SK-MEL-5 (cell line): ENCODE data around the gene C1orf174. TPM values are rescaled to one million over a fixed set of nuclear protein-coding genes. Genes with fewer than 3 reads are reported as not detected.

ENCODE experiments used
- DNase-seq: peaks from one replicate; pipeline ENCODE4 v3.0.0-alpha.2; 2016; ENCODE audit warnings: low read depth, low spot score
- in situ Hi-C: cut with HindIII; loops from 2 replicates; pipeline ENCODE4 v1.10.0; 2016; ENCODE audit warnings: low sequenced_read_pairs, high pct_unique_total_duplicates, low pct_unique_long_range_greater_than_20kb
- total RNA-seq: library from RNA; depleted of rRNA; stranded (reverse); fragments of >200 nt; shearing (Covaris generic); gene quantifications from 2 replicates; pipeline ENCODE4 v1.2.3, GENCODE V29; 2014; rRNA removed

The C1orf174 gene
- total RNA-seq, 1 experiment from 2014 or later: 21.7 TPM

DNA sequence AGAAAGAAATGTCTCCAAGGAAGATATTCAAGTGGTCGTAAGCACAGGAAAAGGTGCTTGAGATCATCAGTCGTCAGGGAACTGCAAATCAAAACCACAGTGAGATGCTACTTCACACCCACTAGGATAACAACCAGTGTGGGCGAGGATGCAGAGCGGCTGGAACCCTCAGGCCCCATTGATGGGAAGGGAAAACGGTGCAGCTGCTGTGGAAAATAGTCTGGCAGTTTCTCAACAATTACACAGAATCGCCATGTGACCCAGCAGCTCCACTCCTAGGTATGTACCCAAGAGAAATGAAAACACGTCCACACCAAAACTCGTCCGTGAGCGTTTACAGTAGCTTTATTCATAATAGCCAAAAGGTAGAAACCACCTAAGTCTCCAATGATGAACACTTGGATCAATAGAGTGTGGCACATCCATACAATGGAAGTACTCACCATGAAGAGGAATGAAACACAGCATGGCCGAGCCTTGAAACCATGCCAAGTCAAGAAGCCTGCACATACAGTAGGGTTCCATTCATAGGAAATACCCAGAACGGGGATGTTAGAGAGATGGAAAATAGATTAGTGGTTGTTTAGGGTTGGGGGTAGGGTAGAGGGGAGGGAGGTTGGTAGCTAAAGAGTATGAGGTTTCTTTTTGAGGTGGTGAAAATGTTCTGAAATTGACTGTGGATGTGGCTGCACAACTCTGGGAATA lies 36.7 kb downstream of the C1orf174 start:
- in situ Hi-C loops: no loop called here
- peak; percentile 81 for DNase-seq

DNA sequence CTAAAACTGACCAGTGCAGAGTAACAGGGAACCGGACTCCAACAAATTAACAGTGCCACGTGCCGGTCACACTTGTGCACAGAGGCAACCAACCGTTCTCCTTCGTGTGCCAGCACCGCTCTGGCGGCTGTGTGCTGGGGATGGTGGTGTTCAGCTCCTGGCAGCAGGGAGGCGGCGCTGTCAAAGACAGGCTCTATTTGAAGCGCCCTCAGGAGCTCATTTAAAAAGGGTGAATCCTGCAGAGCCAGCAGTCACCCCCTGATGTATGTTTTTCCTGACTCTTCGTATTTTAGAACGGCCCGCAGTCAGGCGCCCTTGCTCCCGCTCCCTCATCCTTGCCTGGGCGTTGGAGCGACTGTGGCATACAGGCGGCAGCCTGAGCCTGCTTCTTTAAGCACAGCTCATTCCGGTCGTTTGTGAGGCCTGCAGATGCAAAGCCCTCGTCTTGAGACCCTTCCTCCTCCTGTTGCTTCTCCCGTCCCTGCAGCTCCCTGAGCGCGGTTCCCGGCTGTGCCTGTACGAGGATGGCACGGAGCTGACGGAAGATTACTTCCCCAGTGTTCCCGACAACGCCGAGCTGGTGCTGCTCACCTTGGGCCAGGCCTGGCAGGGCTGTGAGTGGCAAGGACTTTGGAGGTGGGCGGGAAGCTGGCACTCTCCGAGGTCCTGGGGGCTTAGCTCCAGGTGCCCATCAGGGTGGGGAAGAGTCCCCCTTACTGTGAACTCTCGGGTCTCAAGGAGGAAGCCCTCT lies 41.7 kb downstream of the C1orf174 start:
- in situ Hi-C loops: no loop called here
- peak; percentile 5 for DNase-seq

DNA sequence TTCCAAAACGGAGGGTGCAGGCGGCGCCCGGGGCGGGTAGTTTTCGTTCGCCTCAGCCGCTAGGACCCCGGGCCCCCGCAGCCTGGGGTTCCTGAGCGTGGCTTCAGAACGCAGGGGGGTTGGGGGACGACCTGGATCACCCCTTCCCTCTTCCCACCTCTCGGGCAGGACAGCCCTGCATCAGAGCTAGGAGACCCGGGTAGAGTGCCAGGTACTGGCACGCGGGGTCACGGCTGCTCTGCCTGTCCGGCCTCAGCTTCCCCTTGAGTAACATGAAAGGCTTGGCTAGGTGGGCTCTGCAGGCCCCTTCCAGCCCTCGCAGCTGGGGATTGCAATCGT lies 42.3 kb downstream of the C1orf174 start:
- no peak for DNase-seq
- in situ Hi-C loops: no loop called here

DNA sequence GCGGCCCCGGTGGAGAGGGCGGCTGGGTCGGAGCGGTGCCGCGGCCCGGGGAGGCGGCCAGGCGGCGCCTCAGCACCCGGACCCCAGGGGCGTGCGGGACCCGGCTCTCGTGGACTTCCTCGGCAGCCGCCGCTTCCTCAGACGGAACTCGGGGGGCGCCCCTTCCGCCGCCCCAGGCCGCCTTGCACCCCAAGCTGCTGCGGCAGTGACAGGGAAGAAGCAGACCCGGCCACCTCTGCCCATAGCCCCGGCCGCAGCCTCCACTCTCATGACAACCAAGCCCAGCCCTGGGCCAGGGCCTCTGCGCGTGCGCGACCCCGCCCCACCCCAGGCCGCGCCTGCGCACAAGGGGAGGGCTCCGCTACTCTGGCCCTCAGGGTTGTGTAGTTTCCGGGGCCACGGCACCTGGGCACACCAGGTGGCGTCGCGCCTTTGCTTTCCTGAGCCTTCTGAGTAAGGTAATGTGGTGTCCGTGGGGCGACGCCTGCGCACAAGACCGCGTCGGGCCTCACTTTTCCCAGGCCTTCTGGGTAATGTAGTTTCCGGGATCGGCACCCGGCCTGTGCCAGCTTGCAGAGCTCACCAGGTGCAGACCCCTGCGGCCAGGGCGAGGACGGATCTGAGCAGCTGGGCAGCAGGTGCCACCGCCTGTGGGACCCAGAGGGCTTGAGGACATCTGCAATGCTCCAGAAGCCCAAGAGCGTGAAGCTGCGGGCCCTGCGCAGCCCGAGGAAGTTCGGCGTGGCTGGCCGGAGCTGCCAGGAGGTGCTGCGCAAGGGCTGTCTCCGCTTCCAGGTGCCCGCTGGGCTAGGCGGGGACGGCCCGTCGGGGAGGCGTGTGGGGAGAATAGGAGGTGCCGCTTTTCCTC lies 42.9 kb downstream of the C1orf174 start, which contains the start of the genes CEP104 and DFFB:
Gene CEP104, minus strand, starts transcription at position 289 of the 868 bp plus-strand sequence. CDS start 4,804 bp downstream, outside the sequence.
Gene DFFB, plus strand, starts transcription at position 554 of the 868 bp plus-strand sequence. Its CDS starts 128 bp downstream, at position 682.
- in situ Hi-C loops: no loop called here
- DNase-seq: peak; percentile 91

DNA sequence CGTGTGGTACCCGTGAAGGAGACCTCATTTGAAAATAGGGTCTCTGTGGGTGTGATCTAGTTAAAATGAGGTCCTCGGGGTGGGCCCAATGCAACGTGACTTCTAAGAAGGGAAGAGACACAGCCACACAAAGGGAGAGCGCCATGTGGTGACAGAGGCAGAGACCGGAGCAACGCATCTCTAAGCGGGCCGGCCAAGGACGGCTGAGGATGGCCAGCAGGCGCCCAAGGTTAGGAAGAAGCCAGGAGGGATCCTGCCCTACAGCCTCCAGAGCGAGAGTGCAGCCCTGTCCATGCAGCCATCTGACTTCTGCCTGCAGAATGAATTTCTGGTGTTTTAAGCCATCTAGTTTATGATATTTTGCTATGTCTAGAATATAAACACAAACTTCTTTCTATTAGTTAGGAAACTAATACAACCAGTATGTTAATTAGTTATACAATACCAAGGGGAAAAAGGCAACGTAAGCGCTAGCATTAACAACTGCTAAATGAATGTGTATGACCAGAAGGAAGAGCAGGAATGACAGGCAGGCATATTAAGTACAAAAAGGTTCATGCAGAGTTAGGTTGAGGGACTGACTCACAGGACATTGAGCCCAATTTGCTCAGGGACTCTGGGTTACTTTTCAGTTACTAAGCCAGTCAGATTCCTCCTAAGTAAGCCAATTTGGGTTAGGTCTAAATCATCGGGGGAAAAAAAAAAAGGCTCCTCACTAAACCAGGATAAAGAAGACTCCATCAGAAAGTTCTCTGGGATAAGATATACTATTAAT lies 47.2 kb downstream of the C1orf174 start:
- no peak for DNase-seq
- in situ Hi-C loops: no loop called here

DNA sequence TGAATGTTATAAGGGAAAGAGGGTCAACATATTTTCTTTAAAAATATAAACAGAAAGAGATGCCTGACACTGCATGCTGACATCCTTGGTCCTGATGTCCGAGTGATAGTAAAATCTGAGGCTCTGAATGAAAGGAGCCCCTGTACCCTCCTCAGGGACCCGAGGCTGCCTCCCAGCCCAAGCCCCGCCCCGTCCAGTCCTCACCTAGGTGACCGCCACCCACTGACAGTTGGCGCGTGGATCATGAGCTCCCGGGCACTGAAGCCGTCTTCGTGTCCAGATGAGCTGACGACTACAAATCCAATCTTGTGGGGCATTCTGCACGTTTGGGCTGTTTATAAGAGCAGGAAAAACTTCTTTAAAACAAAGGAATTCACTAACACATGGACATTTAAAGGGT lies 48.0 kb downstream of the C1orf174 start:
- no peak for DNase-seq
- in situ Hi-C loops: no loop called here

DNA sequence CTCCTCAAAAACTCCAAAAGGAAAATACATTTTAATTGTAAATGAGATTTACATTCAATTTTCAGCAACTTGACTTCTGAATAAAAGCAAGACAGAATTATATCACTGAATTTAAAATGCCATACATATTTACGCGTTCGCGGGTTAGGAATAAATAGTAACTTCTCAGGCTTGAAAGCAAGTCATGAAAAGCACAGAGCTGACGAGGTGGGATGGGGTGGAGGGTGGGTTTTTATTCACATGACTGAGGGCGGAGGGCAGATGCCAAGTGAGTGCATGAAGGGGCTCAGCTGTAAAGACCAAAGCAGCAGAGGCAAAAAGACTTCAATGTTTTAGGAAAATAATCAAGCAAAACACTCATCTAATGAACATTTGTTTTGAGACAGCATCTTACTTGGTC lies 48.8 kb downstream of the C1orf174 start:
- in situ Hi-C loops: no loop called here
- DNase-seq: no peak

DNA sequence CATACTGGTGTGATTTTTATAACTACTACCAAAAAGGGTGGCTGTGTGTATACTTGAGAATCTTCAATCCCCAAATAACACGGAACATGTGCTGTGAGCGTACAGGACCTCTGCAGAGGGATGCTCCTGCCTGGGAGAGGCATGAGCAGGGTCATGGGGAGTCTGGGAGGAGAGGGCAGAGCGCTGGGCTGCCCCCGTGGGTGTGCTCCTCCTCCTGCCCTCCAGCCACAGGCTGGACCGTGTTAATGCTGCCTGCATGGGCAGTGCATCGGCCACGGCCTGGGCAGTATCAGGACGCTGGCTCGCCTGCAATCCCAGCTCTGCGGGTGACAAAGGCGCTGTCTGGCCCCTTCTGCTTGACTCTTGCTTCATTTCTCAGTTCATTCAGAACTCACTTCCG lies 49.2 kb downstream of the C1orf174 start:
- no peak for DNase-seq
- in situ Hi-C loops: no loop called here

DNA sequence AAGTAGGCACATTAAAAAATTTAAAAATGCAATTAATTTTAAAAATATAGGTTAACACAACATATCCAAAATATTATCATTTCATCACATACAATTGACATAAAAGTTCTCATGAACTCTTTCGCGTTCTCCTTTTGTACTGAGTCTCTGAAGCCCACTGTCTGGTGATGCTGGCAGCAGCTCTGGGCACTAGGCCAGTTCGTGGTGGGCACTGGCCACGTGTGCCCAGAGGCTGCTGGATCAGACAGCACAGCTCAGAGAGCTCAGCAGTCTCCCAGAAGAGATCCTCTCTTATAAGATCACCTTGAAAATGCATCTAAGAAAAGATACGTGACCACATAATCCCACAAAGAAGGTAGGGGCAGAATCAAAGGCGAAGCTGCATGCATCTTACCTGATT lies 53.0 kb downstream of the C1orf174 start:
- in situ Hi-C loops: no loop called here
- no peak for DNase-seq

DNA sequence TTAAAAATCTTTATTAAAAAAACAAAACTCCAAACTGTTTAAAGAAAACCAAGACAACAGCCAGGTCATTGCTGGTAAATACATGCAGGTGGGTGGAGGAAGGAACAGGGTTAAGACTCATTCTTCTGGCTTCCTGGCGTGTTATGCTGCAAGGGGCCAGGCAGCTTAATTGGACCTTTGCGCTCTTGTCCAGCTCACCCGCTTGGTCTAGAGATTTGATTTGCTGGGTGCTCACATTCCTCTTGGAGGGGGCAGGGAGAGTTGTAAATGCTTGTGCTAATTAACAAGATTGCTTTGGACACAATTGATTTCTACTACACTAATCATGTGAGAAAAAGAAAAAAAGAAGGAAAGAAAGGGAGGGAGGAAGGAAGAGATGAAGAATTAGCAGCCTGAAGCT lies 53.5 kb downstream of the C1orf174 start:
- in situ Hi-C loops: no loop called here
- no peak for DNase-seq

DNA sequence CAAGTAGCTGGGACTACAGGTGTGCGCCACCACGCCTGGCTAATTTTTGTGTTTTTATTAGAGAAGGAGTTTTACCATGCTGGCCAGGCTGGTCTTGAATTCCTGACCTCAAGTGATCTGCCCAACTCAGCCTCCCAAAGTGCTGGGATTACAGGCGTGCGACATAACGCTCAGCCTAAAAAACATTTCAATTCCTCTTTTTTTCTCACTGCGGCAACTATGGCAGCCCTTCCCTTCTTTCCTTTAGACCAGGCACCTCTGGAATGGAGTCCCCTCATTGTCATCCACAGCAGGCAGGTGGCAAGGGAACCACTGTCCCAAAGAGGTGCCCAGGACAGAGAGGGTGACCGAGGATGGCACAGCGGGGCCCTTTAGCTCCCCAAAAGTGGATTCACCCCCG lies 57.2 kb downstream of the C1orf174 start:
- no peak for DNase-seq
- in situ Hi-C loops: no loop called here

DNA sequence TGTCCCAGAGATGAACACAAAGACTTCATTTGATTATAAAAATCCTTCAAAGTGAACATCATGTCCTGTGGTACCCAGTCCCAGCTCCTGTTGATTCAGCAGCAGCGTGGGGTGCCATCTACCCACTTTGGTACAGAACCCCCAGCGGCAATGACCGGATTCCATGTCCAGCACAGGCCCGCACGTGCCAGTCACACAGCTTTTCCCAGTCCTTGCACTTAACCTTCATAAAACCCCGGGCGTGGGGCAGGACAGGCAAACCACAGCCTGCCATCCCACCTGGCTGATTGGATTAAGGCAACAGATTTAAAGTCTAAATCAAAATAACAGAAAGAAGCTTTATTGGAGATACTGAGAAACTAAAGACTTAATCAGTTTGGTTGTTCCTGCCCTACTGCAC lies 58.6 kb downstream of the C1orf174 start:
- DNase-seq: no peak
- in situ Hi-C loops: no loop called here

Other genes with a start within 250 kb of the C1orf174 start
- 0.32 and 0.40 TPM in 2 replicates for gene TP73, start 247.8 kb downstream of the C1orf174 start, total RNA-seq
- gene CCDC27, start 147.8 kb downstream of the C1orf174 start, total RNA-seq: 0.05 TPM in 1 of 2 replicates, not detected in the other
- 2.9 and 4.4 TPM in 2 replicates for gene SMIM1, start 127.5 kb downstream of the C1orf174 start, total RNA-seq
- gene LRRC47, start 103.8 kb downstream of the C1orf174 start, total RNA-seq: 27.9 and 40.6 TPM in 2 replicates
- gene CEP104, start 43.1 kb downstream of the C1orf174 start, total RNA-seq: 10.6 and 19.6 TPM in 2 replicates
- 8.0 and 10.0 TPM in 2 replicates for gene DFFB, start 42.8 kb downstream of the C1orf174 start, total RNA-seq